ENCODE measurements around the gene C1R.

GRCh38 chr12:7035463-7035862 is 56.8 kb downstream of the C1R start:
- TF ChIP-seq CTCF (IDR thresholded peaks at IDR 0.05; ENCODE audit: low read length) (no peak), EZH2phosphoT487 (IDR thresholded peaks at IDR 0.05; ENCODE audit: low read length) (no peak), EZH2 (optimal IDR thresholded peaks at IDR 0.05; ENCODE audit: low read depth, low read length) (no peak)

All from MM.1S (cell line).